Measurements from ENCODE around the gene RNU6-9. TPM values are rescaled to one million over a fixed set of nuclear protein-coding genes. Genes with fewer than 3 reads are reported as not detected.
A peak's percentile ranks its signal among the peaks of the same experiment; 100 is the strongest.
"Not testable (repeated sequence)": the region's sequence is repeated elsewhere in the genome, so short reads cannot be mapped to it uniquely, and the experiment has no call there.

RNU6-9 gene
- not detected in 2 replicates for total RNA-seq

GRCh38 chr19:892894-893689, at the start of gene RNU6-9, which contains the start of gene MED16:
Gene RNU6-9 (plus strand): TSS chr19:893484.
Gene MED16 (minus strand): TSS chr19:893187. CDS start chr19:891131, 2,056 bp downstream.
- DNase-seq = peak; percentile 94

- DNase-seq = no peak
Measured at GRCh38 chr19:843836-844545, 49.3 kb upstream of the RNU6-9 start.

GRCh38 chr19:844546-844971, 48.7 kb upstream of the RNU6-9 start:
- no peak for DNase-seq

GRCh38 chr19:845707-846521, 47.4 kb upstream of the RNU6-9 start:
- no peak for DNase-seq

- no peak for DNase-seq
Measured at GRCh38 chr19:848386-848921, 44.8 kb upstream of the RNU6-9 start.

GRCh38 chr19:849195-849594, 44.1 kb upstream of the RNU6-9 start:
- not testable (repeated sequence) for DNase-seq

- DNase-seq = no peak
Measured at GRCh38 chr19:850221-850978, 42.9 kb upstream of the RNU6-9 start.

- DNase-seq = no peak
Measured at GRCh38 chr19:850979-851335, 42.3 kb upstream of the RNU6-9 start.

- no peak for DNase-seq
Measured at GRCh38 chr19:852136-853013, 40.9 kb upstream of the RNU6-9 start, which contains the start of gene ELANE. Gene ELANE (plus strand): TSS chr19:852303. CDS start chr19:852329, 26 bp downstream.

- no peak for DNase-seq
Measured at GRCh38 chr19:853014-853585, 40.2 kb upstream of the RNU6-9 start.

GRCh38 chr19:853614-854220, 39.6 kb upstream of the RNU6-9 start:
- not testable (repeated sequence) for DNase-seq

GRCh38 chr19:854549-854948, 38.7 kb upstream of the RNU6-9 start:
- DNase-seq = no peak

- DNase-seq = no peak
Measured at GRCh38 chr19:855142-855541, 38.1 kb upstream of the RNU6-9 start.

GRCh38 chr19:855566-856120, 37.6 kb upstream of the RNU6-9 start:
- DNase-seq = no peak

- DNase-seq = no peak
Measured at GRCh38 chr19:858284-858683, 35.0 kb upstream of the RNU6-9 start.

GRCh38 chr19:858868-859843, 34.1 kb upstream of the RNU6-9 start, which contains the start of gene CFD:
Gene CFD (plus strand): TSS chr19:859664. CDS start chr19:859690, 26 bp downstream.
- DNase-seq = no peak

- no peak for DNase-seq
Measured at GRCh38 chr19:861141-861755, 32.0 kb upstream of the RNU6-9 start.

Data from dermis blood vessel endothelial cell (primary cell).